Islet of Langerhans (tissue), 1 donor: ENCODE data around the gene PAMR1.
"Not testable (repeated sequence)": the region's sequence is repeated elsewhere in the genome, so short reads cannot be mapped to it uniquely, and the experiment has no call there.

Source experiments
- FAIRE-seq: peaks from one replicate; lab custom pipeline; 2011; peaks lifted over from hg19 to GRCh38; lab: Jason Lieb, UNC

PAMR1 gene

GRCh38 chr11:35545391-35546003 is 20.1 kb upstream of the PAMR1 start:
- FAIRE-seq, result no peak

- no peak for FAIRE-seq
These were observed 18.1 kb upstream of the PAMR1 start for GRCh38 chr11:35543481-35543880.

GRCh38 chr11:35541621-35542375 is 16.4 kb upstream of the PAMR1 start:
- no peak for FAIRE-seq

- no peak for FAIRE-seq
These were observed 15.1 kb upstream of the PAMR1 start for GRCh38 chr11:35540526-35540925.

- no peak for FAIRE-seq
These were observed 14.4 kb upstream of the PAMR1 start for GRCh38 chr11:35539781-35540281.

- no peak for FAIRE-seq
These were observed 13.8 kb upstream of the PAMR1 start for GRCh38 chr11:35539256-35539655.

- no peak for FAIRE-seq
These were observed 11.1 kb upstream of the PAMR1 start for GRCh38 chr11:35536470-35536869.

GRCh38 chr11:35531246-35531645 is 5.8 kb upstream of the PAMR1 start:
- no peak for FAIRE-seq

GRCh38 chr11:35529971-35530495 is 4.6 kb upstream of the PAMR1 start:
- FAIRE-seq, result no peak

GRCh38 chr11:35526370-35526792 is 965 bp upstream of the PAMR1 start:
- FAIRE-seq, result no peak

GRCh38 chr11:35524780-35525179 is 636 bp downstream of the PAMR1 start:
- no peak for FAIRE-seq

- FAIRE-seq, result no peak
These were observed 1.6 kb downstream of the PAMR1 start for GRCh38 chr11:35523861-35524260.

GRCh38 chr11:35523331-35523768 is 2.1 kb downstream of the PAMR1 start:
- no peak for FAIRE-seq

GRCh38 chr11:35522091-35522490 is 3.3 kb downstream of the PAMR1 start:
- not testable (repeated sequence) for FAIRE-seq

- FAIRE-seq, result no peak
These were observed 5.0 kb downstream of the PAMR1 start for GRCh38 chr11:35520376-35520775.

GRCh38 chr11:35518766-35519165 is 6.7 kb downstream of the PAMR1 start:
- FAIRE-seq, result no peak

GRCh38 chr11:35517481-35517880 is 7.9 kb downstream of the PAMR1 start:
- no peak for FAIRE-seq

GRCh38 chr11:35516403-35516802 is 9.0 kb downstream of the PAMR1 start:
- no peak for FAIRE-seq

GRCh38 chr11:35515224-35515623 is 10.2 kb downstream of the PAMR1 start:
- FAIRE-seq, result no peak

GRCh38 chr11:35514481-35514880 is 10.9 kb downstream of the PAMR1 start:
- FAIRE-seq, result no peak

GRCh38 chr11:35511666-35512065 is 13.8 kb downstream of the PAMR1 start:
- no peak for FAIRE-seq

- no peak for FAIRE-seq
These were observed 17.7 kb downstream of the PAMR1 start for GRCh38 chr11:35507688-35508087.

GRCh38 chr11:35501776-35502175 is 23.6 kb downstream of the PAMR1 start:
- FAIRE-seq, result no peak

- no peak for FAIRE-seq
These were observed 24.7 kb downstream of the PAMR1 start for GRCh38 chr11:35500744-35501143.
